ENCODE measurements around the gene AVPI1. TPM values are rescaled to one million over a fixed set of nuclear protein-coding genes. Genes with fewer than 3 reads are reported as not detected.

AVPI1 gene
- total and polyA plus RNA-seq, 2 of the 13 experiments (the other 11 are each of a cell fraction or from before 2014, with no cell fraction given) = 39.8 to 61.2 TPM

- TF ChIP-seq PAXIP1 (CRISPR knock-in tag; conservative IDR thresholded peaks at IDR 0.05) (no peak), DNMT3B (CRISPR knock-in tag; conservative IDR thresholded peaks at IDR 0.05) (0 out of 2 replicates have a peak, but pooled peaks have one; percentile 22), ATF3 (CRISPR knock-in tag; IDR thresholded peaks at IDR 0.05) (peak; percentile 74; the same call in 1 of the 2 replicates), ZNF142 (CRISPR knock-in tag; IDR thresholded peaks at IDR 0.05) (peak; percentile 6; the same call in 1 of the 2 replicates), FOSL2 (CRISPR knock-in tag; IDR thresholded peaks at IDR 0.05) (peak; percentile 5; the same call in 1 of the 2 replicates), ZBTB20 (CRISPR knock-in tag; IDR thresholded peaks at IDR 0.05; ENCODE audit: borderline replicate concordance, low read depth) (no peak), GATAD1 (CRISPR knock-in tag; IDR thresholded peaks at IDR 0.05) (no peak), JUN (CRISPR knock-in tag; IDR thresholded peaks at IDR 0.05) (0 out of 2 replicates have a peak, but pooled peaks have one; percentile 20), CEBPB (IDR thresholded peaks at IDR 0.05; ENCODE audit: borderline replicate concordance, low read depth, low read length) (peak; percentile 35; the same call in 1 of the 2 replicates), RCOR2 (CRISPR knock-in tag; IDR thresholded peaks at IDR 0.05) (no peak), ZNF124 (CRISPR knock-in tag; IDR thresholded peaks at IDR 0.05) (no peak), ATF7 (IDR thresholded peaks at IDR 0.05) (0 out of 2 replicates have a peak, but pooled peaks have one; percentile 23), ATF7 (CRISPR knock-in tag; IDR thresholded peaks at IDR 0.05) (no peak), ZNF552 (CRISPR knock-in tag; IDR thresholded peaks at IDR 0.05; ENCODE audit: borderline replicate concordance) (0 out of 2 replicates have a peak, but pooled peaks have one; percentile 15), ZBTB39 (CRISPR knock-in tag; IDR thresholded peaks at IDR 0.05) (peak; percentile 46; the same call in 1 of the 2 replicates)
These were observed 1.0 kb upstream of the AVPI1 start (continued) for GRCh38 chr10:97687785-97688781.

Measured in HepG2 (cell line).